Measurements from ENCODE around the gene KIF3A. TPM values are rescaled to one million over a fixed set of nuclear protein-coding genes. Genes with fewer than 3 reads are reported as not detected.
A peak's percentile ranks its signal among the peaks of the same experiment; 100 is the strongest.

The KIF3A gene
- total RNA-seq, 1 donor from 2014 or later: 27.4 TPM

GRCh38 chr5:132781029-132781428, 43.7 kb upstream of the KIF3A start:
- H3K27me3 Mint-ChIP-seq (ENCODE audit: low read depth): peaks cover 8% of the 10 kb centered on the region

GRCh38 chr5:132780577-132780976, 43.2 kb upstream of the KIF3A start:
- no peak overlapping the region for H3K4me3 Mint-ChIP-seq
- no peak for TF ChIP-seq CTCF (IDR thresholded peaks at IDR 0.05; ENCODE audit: unreplicated experiment)
- no peaks in the 10 kb centered on the region for H3K9me3 Mint-ChIP-seq
- DNase-seq (ENCODE audit: low spot score in 2 of 2, unreplicated experiment in 2 of 2): no peak
- peaks cover 10% of the 10 kb centered on the region for H3K4me1 Mint-ChIP-seq
- no peak overlapping the region for H3K27ac Mint-ChIP-seq
- H3K36me3 Mint-ChIP-seq: no peaks in the 10 kb centered on the region
- peaks cover 8% of the 10 kb centered on the region for H3K27me3 Mint-ChIP-seq (ENCODE audit: low read depth)

More at GRCh38 chr5:132781029-132781428, 43.7 kb upstream of the KIF3A start:
- Mint-ChIP-seq H3K4me3 (no peak overlapping the region), H3K27ac (no peak overlapping the region), H3K36me3 (no peaks in the 10 kb centered on the region), H3K9me3 (peaks cover 4% of the 10 kb centered on the region), H3K4me1 (peaks cover 6% of the 10 kb centered on the region)
- no peak for DNase-seq (ENCODE audit: low spot score in 2 of 2, unreplicated experiment in 2 of 2)
- TF ChIP-seq CTCF (IDR thresholded peaks at IDR 0.05; ENCODE audit: unreplicated experiment): no peak

- H3K9me3 Mint-ChIP-seq: no peaks in the 10 kb centered on the region
- H3K4me1 Mint-ChIP-seq: peaks cover 17% of the 10 kb centered on the region
- peaks cover 8% of the 10 kb centered on the region for H3K27me3 Mint-ChIP-seq (ENCODE audit: low read depth)
- no peak overlapping the region for H3K27ac Mint-ChIP-seq
- no peak for DNase-seq (ENCODE audit: low spot score in 2 of 2, unreplicated experiment in 2 of 2)
- no peak overlapping the region for H3K4me3 Mint-ChIP-seq
- no peaks in the 10 kb centered on the region for H3K36me3 Mint-ChIP-seq
- TF ChIP-seq CTCF (IDR thresholded peaks at IDR 0.05; ENCODE audit: unreplicated experiment): no peak
These were observed 42.6 kb upstream of the KIF3A start for GRCh38 chr5:132779961-132780360.

GRCh38 chr5:132778856-132779255, 41.5 kb upstream of the KIF3A start:
- no peak overlapping the region for H3K27ac Mint-ChIP-seq
- H3K36me3 Mint-ChIP-seq: no peaks in the 10 kb centered on the region
- H3K27me3 Mint-ChIP-seq (ENCODE audit: low read depth): peaks cover 8% of the 10 kb centered on the region
- no peak for TF ChIP-seq CTCF (IDR thresholded peaks at IDR 0.05; ENCODE audit: unreplicated experiment)
- H3K4me1 Mint-ChIP-seq: peaks cover 28% of the 10 kb centered on the region
- DNase-seq (ENCODE audit: low spot score in 2 of 2, unreplicated experiment in 2 of 2): no peak
- H3K9me3 Mint-ChIP-seq: no peaks in the 10 kb centered on the region
- no peak overlapping the region for H3K4me3 Mint-ChIP-seq

- Mint-ChIP-seq H3K4me1 (peaks cover 29% of the 10 kb centered on the region), H3K9me3 (no peaks in the 10 kb centered on the region), H3K36me3 (no peaks in the 10 kb centered on the region), H3K27ac (no peak overlapping the region), H3K4me3 (peak overlapping the region; percentile 68), H3K27me3 (ENCODE audit: low read depth) (peaks cover 8% of the 10 kb centered on the region)
- DNase-seq (ENCODE audit: low spot score in 2 of 2, unreplicated experiment in 2 of 2): no peak
- TF ChIP-seq CTCF (IDR thresholded peaks at IDR 0.05; ENCODE audit: unreplicated experiment): no peak
These were observed 40.8 kb upstream of the KIF3A start for GRCh38 chr5:132778129-132778528.
